ENCODE results near the gene MAG. TPM values are rescaled to one million over a fixed set of nuclear protein-coding genes. Genes with fewer than 3 reads are reported as not detected.

The MAG gene
- total RNA-seq, 4 donors from 2014 or later: 1.7 to 19.2 (median 2.7) TPM; not detected in 1

DNA sequence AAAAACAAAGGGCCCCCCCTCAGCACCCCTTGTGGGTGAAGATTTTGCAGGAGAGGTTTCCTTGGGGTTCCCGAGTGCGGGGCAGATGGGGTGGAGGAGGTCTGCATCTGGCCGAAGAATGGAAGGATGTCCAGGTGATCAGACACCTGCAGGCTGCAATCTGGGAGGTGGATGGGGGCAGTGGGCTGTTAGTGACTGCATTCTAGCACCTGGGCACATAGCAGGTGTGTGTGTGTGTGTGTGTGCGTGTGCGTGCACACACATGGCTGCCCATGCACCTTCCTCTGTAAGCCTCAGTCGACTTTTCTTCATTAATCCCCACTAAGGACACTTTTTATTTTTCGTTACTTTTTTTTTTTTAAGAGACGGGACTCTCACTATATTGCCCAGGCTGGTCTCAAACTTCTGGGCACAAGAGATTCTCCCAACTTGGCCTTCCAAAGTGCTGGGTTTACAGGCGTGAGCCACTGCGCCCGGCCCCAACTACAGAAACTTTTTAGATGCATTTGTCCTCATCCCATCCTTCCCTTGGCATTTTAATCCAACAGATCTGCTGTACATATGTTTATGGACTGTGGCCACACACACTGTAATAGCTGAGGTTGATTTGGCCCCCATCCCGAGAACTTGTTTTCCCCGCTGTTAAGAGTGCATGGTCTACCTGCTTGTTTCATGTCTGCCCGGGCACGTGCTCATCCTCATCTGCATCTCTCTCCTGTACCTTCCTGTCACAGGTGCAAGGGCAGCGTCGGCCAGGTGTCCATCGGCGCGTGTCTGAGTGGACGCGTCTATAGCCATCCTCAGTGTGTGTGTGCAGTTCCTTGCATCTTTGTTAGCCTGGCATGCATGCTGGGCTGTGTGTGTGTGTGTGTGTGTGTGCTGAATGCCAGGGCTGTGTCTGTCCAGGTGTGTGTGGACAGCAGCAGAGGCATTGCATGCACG, 731 bp downstream of the MAG start:
- H3K9me3 ChIP-seq: no peaks in the 10 kb centered on the region
- TF ChIP-seq, protein P1, sequence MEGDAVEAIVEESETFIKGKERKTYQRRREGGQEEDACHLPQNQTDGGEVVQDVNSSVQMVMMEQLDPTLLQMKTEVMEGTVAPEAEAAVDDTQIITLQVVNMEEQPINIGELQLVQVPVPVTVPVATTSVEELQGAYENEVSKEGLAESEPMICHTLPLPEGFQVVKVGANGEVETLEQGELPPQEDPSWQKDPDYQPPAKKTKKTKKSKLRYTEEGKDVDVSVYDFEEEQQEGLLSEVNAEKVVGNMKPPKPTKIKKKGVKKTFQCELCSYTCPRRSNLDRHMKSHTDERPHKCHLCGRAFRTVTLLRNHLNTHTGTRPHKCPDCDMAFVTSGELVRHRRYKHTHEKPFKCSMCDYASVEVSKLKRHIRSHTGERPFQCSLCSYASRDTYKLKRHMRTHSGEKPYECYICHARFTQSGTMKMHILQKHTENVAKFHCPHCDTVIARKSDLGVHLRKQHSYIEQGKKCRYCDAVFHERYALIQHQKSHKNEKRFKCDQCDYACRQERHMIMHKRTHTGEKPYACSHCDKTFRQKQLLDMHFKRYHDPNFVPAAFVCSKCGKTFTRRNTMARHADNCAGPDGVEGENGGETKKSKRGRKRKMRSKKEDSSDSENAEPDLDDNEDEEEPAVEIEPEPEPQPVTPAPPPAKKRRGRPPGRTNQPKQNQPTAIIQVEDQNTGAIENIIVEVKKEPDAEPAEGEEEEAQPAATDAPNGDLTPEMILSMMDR (IDR thresholded peaks at IDR 0.05): no peak
- no peak for TF ChIP-seq POLR2A (IDR thresholded peaks at IDR 0.05)
- no peaks in the 10 kb centered on the region for H3K36me3 ChIP-seq
- no peaks in the 10 kb centered on the region for H3K27me3 ChIP-seq
- DNase-seq: peak in 1 of 2 donors; percentile 23
- intact Hi-C loops (cut with DNase I): no loop called here
- H3K4me3 ChIP-seq (replicated peaks in 1 of 3): no peak overlapping the region
- no peaks in the 10 kb centered on the region for H3K4me1 ChIP-seq
- WGBS, 2 donors: 70 to 80% methylated on average over 22 to 23 of the region's 23 CpGs
- H3K27ac ChIP-seq: no peak overlapping the region

DNA sequence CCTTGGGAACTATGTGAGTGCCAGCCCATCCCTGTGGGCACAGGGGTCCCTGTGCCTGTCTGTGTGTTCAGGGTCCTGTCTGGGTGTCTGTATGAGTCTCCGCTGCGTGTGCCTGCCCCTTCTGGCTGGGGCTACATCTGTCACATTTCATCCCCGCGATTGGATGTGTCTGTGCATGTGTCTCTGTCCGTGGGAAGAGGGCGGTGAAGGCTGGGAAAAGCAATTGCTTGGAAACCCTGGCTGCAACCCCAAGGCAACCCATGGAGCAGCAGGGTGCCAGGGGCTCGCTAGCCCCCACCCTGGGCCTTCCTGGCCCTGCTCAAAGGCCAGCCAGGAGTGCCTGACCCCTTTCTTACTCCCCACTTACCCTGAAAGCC, 1.4 kb downstream of the MAG start:
- H3K36me3 ChIP-seq: no peaks in the 10 kb centered on the region
- no peak overlapping the region for H3K4me3 ChIP-seq (replicated peaks in 1 of 3)
- intact Hi-C loops (cut with DNase I): no loop called here
- H3K27me3 ChIP-seq: no peaks in the 10 kb centered on the region
- H3K27ac ChIP-seq: no peak overlapping the region
- H3K9me3 ChIP-seq: no peaks in the 10 kb centered on the region
- 40 to 72% methylated on average over 1 to 7 of the region's 7 CpGs for WGBS, 2 donors
- H3K4me1 ChIP-seq: no peaks in the 10 kb centered on the region
- no peak for DNase-seq
- no peak for TF ChIP-seq POLR2A (IDR thresholded peaks at IDR 0.05)
- TF ChIP-seq, protein P1 (IDR thresholded peaks at IDR 0.05): no peak

DNA sequence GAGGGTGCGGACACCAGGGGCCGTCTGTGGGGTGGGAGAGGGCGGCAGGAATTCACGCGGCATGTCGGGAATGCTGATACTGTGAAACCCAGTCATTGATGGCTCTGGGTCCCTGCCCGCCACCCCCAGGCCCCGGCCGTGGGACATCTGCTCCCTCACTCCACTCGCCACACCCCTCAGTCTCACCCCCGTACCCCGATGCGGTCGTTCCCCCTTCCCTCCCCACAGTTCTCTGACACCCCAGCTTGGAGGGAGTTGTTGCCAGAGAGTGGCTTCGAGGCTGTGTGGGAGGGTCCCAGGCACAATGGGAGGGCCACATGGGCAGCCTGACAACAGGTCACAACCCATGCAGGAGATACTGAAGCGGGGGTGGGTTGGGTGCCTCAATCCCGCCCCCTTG, 1.8 kb downstream of the MAG start:
- intact Hi-C loops (cut with DNase I): no loop called here
- Histone ChIP-seq H3K4me3 (replicated peaks in 1 of 3) (no peak overlapping the region), H3K4me1 (no peaks in the 10 kb centered on the region), H3K27me3 (no peaks in the 10 kb centered on the region), H3K9me3 (no peaks in the 10 kb centered on the region), H3K36me3 (no peaks in the 10 kb centered on the region), H3K27ac (no peak overlapping the region)
- no peak for DNase-seq
- TF ChIP-seq, protein P1 (IDR thresholded peaks at IDR 0.05): no peak
- TF ChIP-seq POLR2A (IDR thresholded peaks at IDR 0.05): no peak
- WGBS, 2 donors: 54 to 66% methylated on average over 17 of the region's 17 CpGs

DNA sequence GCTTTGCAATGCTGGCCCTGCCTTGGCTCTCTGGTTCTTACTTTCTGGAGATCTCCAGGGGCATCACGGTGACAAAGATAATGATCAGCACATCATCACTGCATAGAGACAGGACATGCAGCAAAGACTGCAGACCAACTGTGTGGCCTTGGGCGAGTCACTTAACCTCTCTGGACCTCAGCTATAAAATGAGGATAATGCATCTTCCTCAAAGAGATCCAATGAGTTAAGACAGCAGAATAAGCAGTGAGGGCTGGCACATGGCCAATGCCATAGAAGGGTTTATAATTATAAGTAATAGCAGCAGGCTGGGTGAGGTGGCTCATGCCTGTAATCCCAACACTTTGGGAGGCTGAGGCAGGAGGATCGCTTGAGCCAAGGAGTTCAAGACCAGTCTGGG, 2.4 kb downstream of the MAG start:
- Histone ChIP-seq H3K4me1 (no peaks in the 10 kb centered on the region), H3K9me3 (no peaks in the 10 kb centered on the region), H3K36me3 (no peaks in the 10 kb centered on the region), H3K27ac (no peak overlapping the region), H3K4me3 (replicated peaks in 1 of 3) (no peak overlapping the region), H3K27me3 (no peaks in the 10 kb centered on the region)
- no peak for TF ChIP-seq POLR2A (IDR thresholded peaks at IDR 0.05)
- TF ChIP-seq, protein P1 (IDR thresholded peaks at IDR 0.05): no peak
- no peak for DNase-seq
- intact Hi-C loops (cut with DNase I): no loop called here
- 67 to 78% methylated on average over 3 of the region's 3 CpGs for WGBS, 2 donors

Data from thyroid gland (tissue), 4 donors.